Placental epithelial cell (primary cell): ENCODE measurements around the gene SPEM1. TPM values are rescaled to one million over a fixed set of nuclear protein-coding genes. Genes with fewer than 3 reads are reported as not detected.

Source experiments
- total RNA-seq: library from RNA; depleted of rRNA; stranded (reverse); fragments of >200 nt; gene quantifications from 2 replicates; pipeline ENCODE4 v1.2.3, GENCODE V29; 2012

Gene SPEM1
- not detected in 2 replicates for total RNA-seq

GRCh38 chr17:7419819-7420610 lies at the start of gene SPEM1:
Gene SPEM1 (plus strand): TSS chr17:7420324. CDS start chr17:7420385, 61 bp downstream.

GRCh38 chr17:7380855-7381683 lies 39.1 kb upstream of the SPEM1 start, which contains the start of gene TNK1:
Gene TNK1 (plus strand): TSS chr17:7381089. CDS start chr17:7382927, 1,838 bp downstream.

GRCh38 chr17:7394452-7395191 lies 25.5 kb upstream of the SPEM1 start, which contains the start of gene PLSCR3:
Gene PLSCR3 (minus strand): TSS chr17:7394525. CDS start chr17:7394110, 415 bp downstream.

GRCh38 chr17:7403977-7404736 lies 16.0 kb upstream of the SPEM1 start, which contains the start of gene TMEM256:
Gene TMEM256 (minus strand): TSS chr17:7404097. CDS start chr17:7404084, 13 bp downstream.

GRCh38 chr17:7407485-7408251 lies 12.5 kb upstream of the SPEM1 start, which contains the start of gene NLGN2:
Gene NLGN2 (plus strand): TSS chr17:7407845. CDS start chr17:7408256, 411 bp downstream.

GRCh38 chr17:7425316-7425715 lies 5.2 kb downstream of the SPEM1 start, which contains the start of gene SPEM2:
Gene SPEM2 (plus strand): TSS chr17:7425616. CDS start chr17:7425689, 73 bp downstream.

GRCh38 chr17:7428557-7428956 lies 8.4 kb downstream of the SPEM1 start, which contains the start of gene SPEM3:
Gene SPEM3 (plus strand): TSS chr17:7428857. CDS start chr17:7428903, 46 bp downstream.

GRCh38 chr17:7439462-7440112 lies 19.5 kb downstream of the SPEM1 start, which contains the start of gene FGF11:
Gene FGF11 (plus strand): TSS chr17:7439512. CDS start chr17:7439621, 109 bp downstream.

GRCh38 chr17:7444682-7445618 lies 24.8 kb downstream of the SPEM1 start, which contains the start of gene CHRNB1:
Gene CHRNB1 (plus strand): TSS chr17:7445061. CDS start chr17:7445128, 67 bp downstream.

Other genes starting within 250 kb of the SPEM1 start
- 0.79 TPM in 1 of 2 replicates, not detected in the other for gene ASGR1, start 241.0 kb upstream of the SPEM1 start, total RNA-seq
- gene DLG4, start 200.5 kb upstream of the SPEM1 start, total RNA-seq = 2.5 and 11.8 TPM in 2 replicates
- 304 and 499 TPM in 2 replicates for gene ACADVL, start 200.4 kb upstream of the SPEM1 start, total RNA-seq
- 82.5 and 91.1 TPM in 2 replicates for gene DVL2, start 185.8 kb upstream of the SPEM1 start, total RNA-seq
- gene PHF23, start 180.9 kb upstream of the SPEM1 start, total RNA-seq = 43.6 and 47.1 TPM in 2 replicates
- gene GABARAP, start 177.9 kb upstream of the SPEM1 start, total RNA-seq = 155 and 349 TPM in 2 replicates
- 28.7 and 34.3 TPM in 2 replicates for gene CTDNEP1, start 168.6 kb upstream of the SPEM1 start, total RNA-seq
- gene ELP5, start 168.1 kb upstream of the SPEM1 start, total RNA-seq = 31.0 and 42.6 TPM in 2 replicates
- 3.9 and 15.2 TPM in 2 replicates for gene CLDN7, start 157.8 kb upstream of the SPEM1 start, total RNA-seq
- gene SLC2A4, start 138.6 kb upstream of the SPEM1 start, total RNA-seq = not detected in 2 replicates
- gene YBX2, start 125.7 kb upstream of the SPEM1 start, total RNA-seq = under 0.01 and 0.11 TPM in 2 replicates
- 237 and 847 TPM in 2 replicates for gene EIF5A, start 112.7 kb upstream of the SPEM1 start, total RNA-seq
- 43.2 and 91.3 TPM in 2 replicates for gene GPS2, start 105.0 kb upstream of the SPEM1 start, total RNA-seq
- 18.9 and 25.1 TPM in 2 replicates for gene NEURL4, start 91.0 kb upstream of the SPEM1 start, total RNA-seq
- under 0.01 and 0.33 TPM in 2 replicates for gene ACAP1, start 83.8 kb upstream of the SPEM1 start, total RNA-seq
- gene KCTD11, start 68.2 kb upstream of the SPEM1 start, total RNA-seq = 9.4 and 12.6 TPM in 2 replicates
- gene TMEM95, start 65.2 kb upstream of the SPEM1 start, total RNA-seq = not detected in 2 replicates
- gene TNK1, start 39.2 kb upstream of the SPEM1 start, total RNA-seq = 14.1 and 27.5 TPM in 2 replicates
- 51.8 and 64.1 TPM in 2 replicates for gene PLSCR3, start 25.8 kb upstream of the SPEM1 start, total RNA-seq
- 83.7 and 304 TPM in 2 replicates for gene TMEM256, start 16.2 kb upstream of the SPEM1 start, total RNA-seq
- 4.9 and 9.8 TPM in 2 replicates for gene NLGN2, start 12.5 kb upstream of the SPEM1 start, total RNA-seq
- not detected in 2 replicates for gene SPEM2, start 5.3 kb downstream of the SPEM1 start, total RNA-seq
- gene SPEM3, start 8.5 kb downstream of the SPEM1 start, total RNA-seq = not detected in 2 replicates
- gene TMEM102, start 15.1 kb downstream of the SPEM1 start, total RNA-seq = 8.6 and 16.8 TPM in 2 replicates
- gene FGF11, start 19.2 kb downstream of the SPEM1 start, total RNA-seq = 2.1 and 3.9 TPM in 2 replicates
- gene CHRNB1, start 24.7 kb downstream of the SPEM1 start, total RNA-seq = 5.7 and 13.0 TPM in 2 replicates
- gene ZBTB4, start 59.3 kb downstream of the SPEM1 start, total RNA-seq = 33.9 and 36.1 TPM in 2 replicates
- gene SLC35G6, start 61.1 kb downstream of the SPEM1 start, total RNA-seq = not detected in 2 replicates
- 106 and 112 TPM in 2 replicates for gene POLR2A, start 64.0 kb downstream of the SPEM1 start, total RNA-seq
- gene TNFSF12, start 128.7 kb downstream of the SPEM1 start, total RNA-seq = 3.4 and 3.5 TPM in 2 replicates
- 1.4 and 1.6 TPM in 2 replicates for gene TNFSF13, start 138.4 kb downstream of the SPEM1 start, total RNA-seq
- 40.0 and 67.6 TPM in 2 replicates for gene SENP3, start 141.6 kb downstream of the SPEM1 start, total RNA-seq
- 2.4 and 3.3 TPM in 2 replicates for gene CD68, start 159.3 kb downstream of the SPEM1 start, total RNA-seq
- 58.5 and 227 TPM in 2 replicates for gene MPDU1, start 163.5 kb downstream of the SPEM1 start, total RNA-seq
- gene SOX15, start 169.8 kb downstream of the SPEM1 start, total RNA-seq = 9.0 and 14.5 TPM in 2 replicates
- gene FXR2, start 194.6 kb downstream of the SPEM1 start, total RNA-seq = 36.1 TPM in 2 replicates
- gene SAT2, start 207.5 kb downstream of the SPEM1 start, total RNA-seq = 16.7 and 38.1 TPM in 2 replicates
- 0.87 and 2.4 TPM in 2 replicates for gene SHBG, start 209.8 kb downstream of the SPEM1 start, total RNA-seq
- gene ATP1B2, start 230.6 kb downstream of the SPEM1 start, total RNA-seq = not detected in 2 replicates